ENCODE data around the gene FRMD4A.

DNA sequence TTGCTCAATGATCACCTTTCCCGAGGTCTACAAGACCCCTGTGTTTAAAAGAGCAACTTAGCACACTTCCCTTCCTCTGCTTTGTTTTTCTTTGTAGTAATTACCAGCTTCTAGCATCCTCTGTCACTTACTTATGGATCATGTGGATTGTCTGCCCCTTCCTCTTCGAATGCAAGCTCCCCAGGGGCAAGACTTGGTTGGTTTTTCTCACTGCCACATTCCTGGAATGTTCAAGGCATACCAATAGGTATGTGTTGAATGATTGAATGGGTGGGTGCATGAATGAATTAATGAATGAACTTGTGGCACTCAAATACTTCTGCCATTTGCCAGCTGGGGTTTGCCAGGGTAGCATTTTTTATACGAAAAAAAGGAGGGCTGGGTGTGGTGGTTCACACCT is 450.0 kb downstream of the FRMD4A start:
- TF ChIP-seq, protein P1, sequence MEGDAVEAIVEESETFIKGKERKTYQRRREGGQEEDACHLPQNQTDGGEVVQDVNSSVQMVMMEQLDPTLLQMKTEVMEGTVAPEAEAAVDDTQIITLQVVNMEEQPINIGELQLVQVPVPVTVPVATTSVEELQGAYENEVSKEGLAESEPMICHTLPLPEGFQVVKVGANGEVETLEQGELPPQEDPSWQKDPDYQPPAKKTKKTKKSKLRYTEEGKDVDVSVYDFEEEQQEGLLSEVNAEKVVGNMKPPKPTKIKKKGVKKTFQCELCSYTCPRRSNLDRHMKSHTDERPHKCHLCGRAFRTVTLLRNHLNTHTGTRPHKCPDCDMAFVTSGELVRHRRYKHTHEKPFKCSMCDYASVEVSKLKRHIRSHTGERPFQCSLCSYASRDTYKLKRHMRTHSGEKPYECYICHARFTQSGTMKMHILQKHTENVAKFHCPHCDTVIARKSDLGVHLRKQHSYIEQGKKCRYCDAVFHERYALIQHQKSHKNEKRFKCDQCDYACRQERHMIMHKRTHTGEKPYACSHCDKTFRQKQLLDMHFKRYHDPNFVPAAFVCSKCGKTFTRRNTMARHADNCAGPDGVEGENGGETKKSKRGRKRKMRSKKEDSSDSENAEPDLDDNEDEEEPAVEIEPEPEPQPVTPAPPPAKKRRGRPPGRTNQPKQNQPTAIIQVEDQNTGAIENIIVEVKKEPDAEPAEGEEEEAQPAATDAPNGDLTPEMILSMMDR (IDR thresholded peaks at IDR 0.05; ENCODE audit: insufficient read depth, low read length, poor library complexity, severe bottlenecking), result no peak
- TF ChIP-seq EZH2phosphoT487 (conservative IDR thresholded peaks at IDR 0.05; ENCODE audit: low read length), result no peak

Measured in SU-DHL-6 (cell line).